HG02981 (cell line): ENCODE measurements around the gene TAS1R1.
"Not testable (repeated sequence)": the region's sequence is repeated elsewhere in the genome, so short reads cannot be mapped to it uniquely, and the experiment has no call there.

Experiments used
- ATAC-seq: cut with Tn5 transposase; IDR thresholded peaks from one replicate; pipeline ENCODE4 v1.9.1; 2021; ENCODE audit warnings: mild to moderate bottlenecking, moderate library complexity; ENCODE audit not compliant: unreplicated experiment

The TAS1R1 gene

GRCh38 chr1:6519935-6520671 lies 35.0 kb upstream of the TAS1R1 start:
- no peak for ATAC-seq

GRCh38 chr1:6521536-6521935 lies 33.6 kb upstream of the TAS1R1 start:
- no peak for ATAC-seq

- ATAC-seq, result no peak
Measured at GRCh38 chr1:6523566-6523965, 31.5 kb upstream of the TAS1R1 start.

- no peak for ATAC-seq
Measured at GRCh38 chr1:6526316-6526715, 28.8 kb upstream of the TAS1R1 start.

- no peak for ATAC-seq
Measured at GRCh38 chr1:6528492-6528891, 26.6 kb upstream of the TAS1R1 start.

- ATAC-seq, result no peak
Measured at GRCh38 chr1:6530504-6531160, 24.5 kb upstream of the TAS1R1 start.

GRCh38 chr1:6531996-6532395 lies 23.1 kb upstream of the TAS1R1 start:
- ATAC-seq, result no peak

GRCh38 chr1:6534248-6534822 lies 20.8 kb upstream of the TAS1R1 start:
- ATAC-seq, result no peak

GRCh38 chr1:6535214-6535613 lies 19.9 kb upstream of the TAS1R1 start:
- ATAC-seq, result no peak

- ATAC-seq, result no peak
Measured at GRCh38 chr1:6536291-6536690, 18.8 kb upstream of the TAS1R1 start.

- no peak for ATAC-seq
Measured at GRCh38 chr1:6538956-6539355, 16.2 kb upstream of the TAS1R1 start.

GRCh38 chr1:6544831-6545230 lies 10.3 kb upstream of the TAS1R1 start:
- no peak for ATAC-seq

- ATAC-seq, result no peak
Measured at GRCh38 chr1:6545276-6546112, 9.6 kb upstream of the TAS1R1 start.

GRCh38 chr1:6546326-6546725 lies 8.8 kb upstream of the TAS1R1 start:
- ATAC-seq, result no peak

GRCh38 chr1:6547301-6547700 lies 7.8 kb upstream of the TAS1R1 start:
- ATAC-seq, result no peak

- peak; percentile 89 for ATAC-seq
Measured at GRCh38 chr1:6554031-6554906, 838 bp upstream of the TAS1R1 start, which contains the start of gene NOL9. Gene NOL9 (minus strand): TSS chr1:6554513. CDS start chr1:6554502, 11 bp downstream.

GRCh38 chr1:6557597-6557996 lies 2.5 kb downstream of the TAS1R1 start:
- ATAC-seq, result no peak

- not testable (repeated sequence) for ATAC-seq
Measured at GRCh38 chr1:6559161-6559560, 4.1 kb downstream of the TAS1R1 start.

GRCh38 chr1:6560267-6560666 lies 5.2 kb downstream of the TAS1R1 start:
- no peak for ATAC-seq

GRCh38 chr1:6569033-6569432 lies 13.9 kb downstream of the TAS1R1 start:
- no peak for ATAC-seq
